Iris pigment epithelial cell (primary cell): Measurements from ENCODE around the gene CBY3.
"Not testable (repeated sequence)": the region's sequence is repeated elsewhere in the genome, so short reads cannot be mapped to it uniquely, and the experiment has no call there.

Experiments
- DNase-seq: peaks from one replicate; pipeline ENCODE4 v3.0.0-alpha.2; 2011; ENCODE audit warnings: low read depth

The CBY3 gene

DNA sequence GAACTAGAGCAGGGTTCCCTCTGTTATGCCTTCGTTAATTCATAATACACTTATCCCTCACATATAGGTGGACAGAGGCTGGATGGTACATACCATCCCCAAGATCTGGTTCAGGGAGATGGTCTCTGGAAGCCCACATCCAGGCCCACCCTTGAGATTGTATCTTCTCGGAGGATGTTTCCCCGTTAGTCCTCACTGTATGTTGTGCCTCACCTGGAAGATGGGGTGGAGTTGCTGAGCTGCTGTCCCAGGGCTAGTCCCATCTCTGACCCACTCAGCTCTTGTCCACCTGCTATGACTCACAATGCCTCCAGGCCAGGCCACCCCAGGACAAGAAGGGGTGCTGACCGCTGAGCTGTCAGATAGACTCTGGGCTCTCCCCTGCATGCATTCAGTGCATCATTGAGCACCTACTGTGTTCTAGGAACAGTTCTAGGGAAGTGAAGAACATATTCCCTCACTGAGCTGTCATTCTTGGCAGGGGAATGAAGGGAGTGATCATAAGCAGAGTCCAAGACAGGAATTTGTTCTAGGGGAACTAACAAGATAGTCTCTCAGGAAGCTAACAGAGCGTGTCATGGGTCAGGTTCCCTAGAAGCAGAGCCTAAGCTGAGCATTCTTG lies at the start of gene CBY3:
Gene CBY3 (minus strand): TSS at position 255 of the 622 bp plus-strand sequence. CDS start 116 bp downstream, at position 139.
- peak; percentile 39 for DNase-seq

DNA sequence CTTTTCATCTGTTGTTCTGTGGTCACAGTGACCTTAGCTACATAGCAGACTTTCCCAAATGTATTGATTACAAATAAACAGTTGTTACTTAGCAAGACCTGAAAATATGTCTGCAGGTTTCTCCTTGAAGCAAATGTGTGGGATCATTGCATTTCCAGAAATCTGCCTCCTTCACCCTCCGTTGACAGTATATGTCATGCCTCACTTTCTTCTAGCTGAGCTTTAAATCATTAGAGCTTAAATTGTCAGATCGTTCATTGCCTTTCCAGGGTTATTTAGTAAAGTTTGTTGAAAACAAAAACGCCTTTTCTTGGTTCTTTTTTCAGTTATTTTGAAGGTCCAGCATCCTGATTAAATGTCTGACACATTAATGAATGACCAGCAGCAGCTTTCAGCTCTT lies 49.5 kb upstream of the CBY3 start:
- DNase-seq, result no peak

DNA sequence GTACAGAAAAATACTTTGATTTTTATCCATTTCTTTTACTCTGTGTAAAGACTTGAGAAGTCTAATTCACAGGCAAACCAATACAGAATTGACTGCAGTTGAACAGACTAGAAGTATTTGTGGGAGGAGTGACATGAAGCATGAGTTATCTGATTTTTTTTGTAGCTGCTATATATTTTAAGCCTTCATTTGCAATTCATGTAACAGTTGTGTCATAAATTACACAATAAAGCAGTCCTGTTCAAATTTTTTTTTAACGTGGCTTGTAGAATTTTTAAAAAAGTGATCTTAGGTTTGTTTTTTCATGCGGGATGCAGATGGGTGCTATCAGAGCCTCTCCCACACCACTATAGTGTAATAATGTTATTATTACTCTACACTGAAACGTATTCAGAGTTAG lies 48.9 kb upstream of the CBY3 start:
- DNase-seq, result no peak

DNA sequence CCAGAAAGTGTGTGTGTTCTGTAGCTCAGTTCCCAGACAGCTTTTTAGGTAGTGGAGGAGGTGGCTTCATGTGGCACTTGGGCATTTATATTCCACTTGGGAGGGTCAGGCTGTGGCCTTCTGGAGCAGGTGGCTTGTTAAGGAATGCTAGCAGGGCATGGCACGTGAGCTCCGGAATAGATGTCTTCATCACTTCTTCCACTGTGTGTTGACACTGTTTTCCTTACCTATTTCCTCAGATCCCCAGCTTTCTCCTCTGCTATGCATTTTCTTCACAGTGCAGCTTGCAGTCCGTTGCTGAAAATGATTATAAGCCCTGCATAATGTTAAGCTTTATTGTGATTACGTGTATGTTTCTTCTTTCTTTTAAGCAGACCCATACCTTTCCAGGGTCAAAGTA lies 48.5 kb upstream of the CBY3 start:
- DNase-seq, result no peak

DNA sequence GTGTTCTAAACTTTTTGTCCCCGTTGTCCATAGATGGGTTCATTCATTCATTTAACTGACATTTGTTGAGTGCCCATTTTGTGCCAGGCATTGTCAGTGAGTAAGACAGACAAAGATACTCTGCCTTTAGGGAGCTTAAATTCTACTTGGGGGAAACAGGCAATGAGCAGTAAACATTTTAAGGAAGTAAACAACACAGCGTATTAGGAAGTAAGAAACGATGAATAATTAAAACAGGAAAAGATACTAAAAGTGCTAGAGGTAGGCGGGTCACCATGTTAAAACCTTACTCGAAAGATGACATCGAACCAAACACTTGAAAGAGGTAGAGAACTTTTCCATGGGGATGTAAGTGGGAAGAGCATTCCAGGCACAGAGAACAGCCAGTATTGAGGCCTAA lies 46.3 kb upstream of the CBY3 start:
- DNase-seq, result no peak

DNA sequence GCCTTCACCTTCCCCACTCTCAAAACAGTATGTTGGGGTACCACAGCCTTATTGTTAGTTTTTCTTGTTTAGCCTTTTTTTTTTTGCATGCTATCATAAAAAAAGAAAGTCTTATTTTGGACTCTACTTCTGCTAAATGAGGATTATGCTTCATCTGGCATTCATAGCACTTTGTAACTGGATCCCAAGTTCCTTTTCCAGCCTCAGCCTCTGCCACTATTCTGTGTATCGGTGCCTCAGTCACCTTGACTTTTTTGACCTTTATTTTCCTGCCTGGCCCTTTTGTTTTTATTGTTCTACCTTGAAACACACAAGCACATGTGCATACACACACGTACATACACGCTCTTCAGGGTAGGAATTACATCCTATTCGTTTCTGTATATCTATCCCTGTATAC lies 43.3 kb upstream of the CBY3 start:
- DNase-seq, result no peak

DNA sequence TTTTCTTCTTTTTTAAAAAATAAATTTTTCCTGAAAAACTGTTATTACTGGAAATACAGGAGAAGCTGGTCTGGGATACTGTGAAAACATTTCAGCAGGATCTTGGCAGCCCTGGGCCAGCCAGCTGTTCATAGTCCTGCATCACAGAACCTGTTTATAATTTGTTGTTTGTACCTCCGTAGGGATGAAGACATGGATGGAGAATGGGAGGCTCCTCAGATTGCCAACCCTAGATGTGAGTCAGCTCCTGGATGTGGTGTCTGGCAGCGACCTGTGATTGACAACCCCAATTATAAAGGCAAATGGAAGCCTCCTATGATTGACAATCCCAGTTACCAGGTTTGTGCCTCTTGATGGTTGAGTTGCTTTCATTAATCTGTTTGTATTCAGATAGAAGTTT lies 39.4 kb upstream of the CBY3 start:
- no peak for DNase-seq

DNA sequence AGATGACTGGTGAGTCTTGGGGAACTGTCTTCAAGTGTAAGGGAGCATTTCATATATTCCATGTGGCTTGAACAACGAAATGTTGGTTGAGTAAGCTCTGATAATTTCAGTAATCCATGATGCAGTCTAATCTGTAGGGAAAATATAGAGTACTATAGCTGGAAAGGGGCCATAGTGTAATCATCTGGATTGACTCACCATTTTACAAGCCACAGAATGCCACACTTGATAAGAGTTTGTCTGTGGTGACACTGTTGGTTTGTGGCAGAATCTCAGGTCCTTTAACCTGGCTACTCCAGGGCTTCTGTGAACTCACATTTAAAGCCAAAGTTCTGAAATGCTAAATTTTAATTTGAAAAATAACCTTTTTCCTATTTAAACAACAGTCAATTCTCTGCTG lies 35.5 kb upstream of the CBY3 start:
- DNase-seq, result no peak

DNA sequence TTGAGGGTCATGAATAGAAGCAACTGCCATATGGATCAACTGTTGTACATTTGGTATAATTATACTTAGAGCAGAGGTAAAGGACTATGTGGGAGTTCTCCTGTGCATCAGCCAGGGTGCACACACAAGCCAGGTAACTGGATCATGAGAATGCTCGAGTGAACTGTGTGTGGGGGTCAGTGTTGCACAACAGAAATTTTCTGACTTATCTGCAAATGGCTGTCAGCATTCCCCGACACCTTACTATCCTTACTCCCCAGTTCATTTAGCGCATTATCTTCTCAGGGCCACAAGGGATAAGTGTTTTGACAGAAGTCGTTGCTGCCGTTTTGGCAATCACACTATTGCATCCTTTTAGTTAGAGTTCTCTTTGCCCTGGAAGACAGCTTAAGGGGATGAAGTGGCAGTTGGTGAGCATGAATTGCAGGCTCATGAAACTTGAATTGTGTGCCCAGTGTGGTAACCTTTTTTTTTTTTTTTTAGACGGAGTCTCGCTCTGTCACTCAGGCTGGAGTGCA lies 19.6 kb upstream of the CBY3 start:
- peak; percentile 43 for DNase-seq

DNA sequence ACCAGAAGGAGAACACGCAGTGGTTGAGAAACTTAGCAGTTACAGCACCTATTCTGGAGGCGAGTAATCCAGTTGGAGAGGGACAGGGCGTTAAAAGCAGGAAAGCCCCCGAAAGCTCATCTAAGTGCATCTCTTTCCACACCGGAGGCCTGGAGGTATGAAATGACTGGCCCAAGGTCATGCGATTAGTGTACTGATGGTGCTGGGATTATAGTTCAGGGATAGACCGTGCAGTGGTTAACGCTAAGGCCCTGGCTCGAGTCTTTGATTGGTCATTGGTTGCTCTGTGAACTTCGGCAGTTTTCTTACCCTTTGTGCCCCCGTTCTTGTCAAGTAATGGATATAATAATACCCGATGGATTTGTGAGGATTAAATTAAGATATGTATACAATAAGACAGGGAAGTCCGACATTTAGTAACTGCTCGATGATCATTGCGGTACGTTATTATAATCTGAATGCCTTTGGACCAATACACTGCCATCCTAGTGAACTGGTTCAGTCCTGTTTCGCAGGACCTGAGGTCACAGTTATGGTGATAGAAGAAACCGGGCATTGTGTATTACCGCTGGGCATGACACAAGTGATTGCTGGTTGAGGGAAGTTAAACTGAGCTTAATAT lies 18.9 kb upstream of the CBY3 start:
- peak; percentile 43 for DNase-seq

DNA sequence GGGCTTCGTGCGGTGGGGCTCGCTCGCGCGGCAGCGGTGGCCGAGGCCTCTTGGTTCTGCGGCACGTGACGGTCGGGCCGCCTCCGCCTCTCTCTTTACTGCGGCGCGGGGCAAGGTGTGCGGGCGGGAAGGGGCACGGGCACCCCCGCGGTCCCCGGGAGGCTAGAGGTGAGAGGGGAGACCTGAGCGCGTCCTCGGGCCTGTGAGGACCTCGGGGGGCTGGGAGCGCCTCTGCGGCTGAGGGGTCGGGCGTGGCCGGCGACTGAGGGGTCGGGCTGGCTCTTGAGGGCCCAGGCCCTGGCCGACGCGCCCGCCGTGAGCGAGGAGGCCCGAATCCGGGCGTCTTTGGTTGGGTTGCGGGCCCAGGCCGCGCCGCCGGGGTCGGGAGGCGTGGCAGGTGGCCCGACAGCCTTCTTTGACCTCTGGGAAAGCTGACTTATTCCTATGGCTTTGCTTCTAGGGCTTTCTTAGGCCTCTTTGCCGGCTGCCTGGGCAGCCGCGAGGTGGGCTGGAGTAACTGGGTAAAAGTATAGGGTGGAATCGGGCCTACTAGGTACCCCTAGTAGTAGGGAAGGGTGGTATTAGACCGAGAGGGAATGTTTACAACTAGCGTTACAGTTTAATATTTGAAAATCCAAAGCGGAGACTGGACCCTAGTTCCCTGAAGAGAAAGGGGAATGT lies 18.2 kb upstream of the CBY3 start, which contains the start of gene CANX:
Gene CANX (plus strand): TSS at position 33 of the 681 bp plus-strand sequence. CDS start 6,715 bp downstream, outside the sequence.
- DNase-seq, result no peak

DNA sequence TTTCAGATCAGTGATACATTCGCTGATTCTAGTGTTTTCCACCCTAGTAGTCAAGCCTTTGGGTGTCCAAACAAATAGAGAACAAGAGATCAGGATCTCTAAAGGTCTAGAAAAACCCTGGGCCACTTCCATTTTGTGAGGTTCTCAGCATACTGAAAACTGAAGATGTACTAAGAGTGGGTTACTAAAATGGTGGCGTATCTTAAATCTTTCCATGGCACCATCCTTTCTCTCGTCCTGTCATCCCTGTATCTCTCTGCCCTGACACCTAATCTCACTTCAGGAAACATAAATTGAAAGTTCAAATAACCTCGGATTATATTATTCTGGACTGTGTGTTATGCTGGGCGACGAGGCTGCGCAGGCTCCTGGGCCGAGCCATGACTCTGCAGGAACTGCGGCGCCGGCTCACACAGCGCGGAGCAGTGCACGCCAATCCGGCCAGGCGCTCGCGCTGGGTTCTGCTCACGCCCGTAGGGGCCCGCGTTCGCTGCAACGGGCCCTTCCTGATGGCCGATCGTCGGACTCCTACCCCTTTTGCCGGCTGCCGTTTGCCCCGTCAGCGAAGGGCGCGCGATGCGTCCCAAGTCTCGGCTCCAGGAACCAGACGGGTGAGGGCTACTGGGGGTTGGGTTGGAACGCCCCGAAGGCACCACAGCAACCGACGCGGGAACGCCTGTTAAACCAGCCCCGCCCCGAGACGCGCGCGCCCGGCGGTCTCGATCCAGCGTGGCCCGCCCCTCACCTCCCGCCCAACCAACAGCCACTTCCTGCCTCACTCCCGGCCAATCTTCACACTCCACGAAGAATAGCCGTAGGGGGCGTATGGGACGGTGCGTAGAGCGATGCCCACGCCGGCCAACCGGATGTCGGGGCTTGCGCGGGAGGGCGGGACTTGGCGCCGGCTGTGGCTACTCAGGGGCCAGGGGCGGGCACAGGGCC lies 17.4 kb upstream of the CBY3 start:
- DNase-seq, result peak; percentile 100

DNA sequence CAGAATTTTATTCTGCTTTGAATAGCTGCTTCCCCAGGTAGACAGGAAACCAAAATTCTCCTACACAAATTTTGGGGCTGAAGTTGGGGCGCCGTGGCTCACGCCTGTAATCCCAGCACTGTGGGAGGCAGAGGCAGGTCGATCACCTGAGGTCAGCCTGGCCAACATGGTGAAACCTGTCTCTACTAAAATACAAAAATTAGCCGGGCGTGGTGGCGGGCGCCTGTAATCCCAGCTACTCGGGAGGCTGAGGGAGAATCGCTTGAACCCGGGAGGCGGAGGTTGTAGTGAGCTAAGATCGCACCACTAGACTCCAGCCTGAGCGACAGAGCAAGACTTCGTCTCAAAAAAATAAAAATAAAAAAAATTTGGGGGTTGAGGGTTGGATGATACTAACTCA lies 16.7 kb upstream of the CBY3 start:
- not testable (repeated sequence) for DNase-seq

DNA sequence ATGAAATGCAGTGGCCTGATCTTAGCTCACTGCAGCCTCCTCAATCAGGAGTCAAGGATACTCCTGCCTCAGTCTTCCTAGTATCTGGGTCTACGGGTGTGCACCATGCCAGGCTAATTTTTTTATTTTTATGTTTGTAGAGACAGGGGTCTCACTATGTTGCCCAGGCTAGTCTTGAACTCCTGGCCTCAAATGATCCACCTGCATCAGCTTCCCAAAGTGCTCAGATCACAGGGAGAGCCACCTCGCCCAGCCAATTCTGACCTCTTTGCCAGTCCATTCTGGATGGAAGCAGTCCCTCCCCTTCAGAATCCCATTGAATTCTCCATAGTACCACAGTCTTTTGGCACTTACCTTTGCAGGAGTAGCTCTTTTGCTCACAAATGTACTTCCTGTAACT lies 16.3 kb upstream of the CBY3 start:
- DNase-seq, result no peak

DNA sequence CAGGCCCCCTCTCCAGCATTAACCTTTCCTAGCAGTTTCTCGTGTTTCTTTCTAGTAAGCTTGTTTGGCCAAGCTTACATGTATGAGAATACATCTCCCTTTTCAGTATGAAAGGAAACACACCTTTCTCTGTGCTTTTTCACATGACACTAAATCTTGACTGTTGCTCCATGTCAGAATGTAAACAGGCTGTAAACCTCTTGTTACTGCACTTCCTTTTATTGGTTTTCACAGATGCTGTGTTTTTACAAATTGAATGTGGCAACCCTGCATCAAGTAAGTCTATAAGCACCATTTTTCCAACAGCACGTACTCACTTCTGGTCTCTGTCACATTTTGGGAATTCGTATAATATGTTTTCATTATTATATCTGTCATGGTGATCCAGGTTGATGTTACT lies 15.8 kb upstream of the CBY3 start:
- no peak for DNase-seq

DNA sequence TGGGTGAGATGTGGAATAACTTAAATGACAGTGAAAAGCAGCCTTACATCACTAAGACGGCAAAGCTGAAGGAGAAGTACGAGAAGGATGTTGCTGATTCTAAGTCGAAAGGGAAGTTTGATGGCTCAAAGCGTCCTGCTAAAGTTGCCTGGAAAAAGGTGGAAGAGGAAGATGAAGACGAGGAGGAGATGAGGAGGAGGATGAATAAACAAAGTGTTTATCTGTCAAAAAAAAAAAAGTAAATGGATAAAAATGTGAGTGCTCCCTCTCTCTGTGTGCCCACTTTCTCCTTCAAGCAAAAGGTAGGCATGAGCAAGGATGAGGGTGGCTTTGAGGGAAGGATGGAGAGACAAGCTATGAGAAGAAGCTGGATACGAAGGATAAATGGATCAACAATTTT lies 13.7 kb upstream of the CBY3 start:
- no peak for DNase-seq

DNA sequence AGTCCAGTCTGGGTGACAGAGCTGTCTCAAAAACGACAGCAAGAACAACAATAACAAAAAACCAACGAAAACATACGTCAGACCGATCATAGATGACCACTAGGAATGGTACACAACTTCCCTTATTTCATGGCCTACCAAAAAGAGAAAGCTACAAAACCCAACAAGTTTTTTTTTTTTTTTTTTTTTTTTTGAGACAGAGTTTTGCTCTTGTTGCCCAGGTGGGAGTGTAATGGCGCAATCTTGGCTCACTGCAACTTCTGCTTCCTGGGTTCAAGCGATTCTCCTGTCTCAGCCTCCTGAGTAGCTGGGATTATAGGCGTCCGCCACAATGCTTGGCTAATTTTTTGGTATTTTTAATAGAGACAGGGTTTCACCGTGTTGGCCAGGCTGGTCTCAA lies 8.4 kb upstream of the CBY3 start:
- DNase-seq, result not testable (repeated sequence)

DNA sequence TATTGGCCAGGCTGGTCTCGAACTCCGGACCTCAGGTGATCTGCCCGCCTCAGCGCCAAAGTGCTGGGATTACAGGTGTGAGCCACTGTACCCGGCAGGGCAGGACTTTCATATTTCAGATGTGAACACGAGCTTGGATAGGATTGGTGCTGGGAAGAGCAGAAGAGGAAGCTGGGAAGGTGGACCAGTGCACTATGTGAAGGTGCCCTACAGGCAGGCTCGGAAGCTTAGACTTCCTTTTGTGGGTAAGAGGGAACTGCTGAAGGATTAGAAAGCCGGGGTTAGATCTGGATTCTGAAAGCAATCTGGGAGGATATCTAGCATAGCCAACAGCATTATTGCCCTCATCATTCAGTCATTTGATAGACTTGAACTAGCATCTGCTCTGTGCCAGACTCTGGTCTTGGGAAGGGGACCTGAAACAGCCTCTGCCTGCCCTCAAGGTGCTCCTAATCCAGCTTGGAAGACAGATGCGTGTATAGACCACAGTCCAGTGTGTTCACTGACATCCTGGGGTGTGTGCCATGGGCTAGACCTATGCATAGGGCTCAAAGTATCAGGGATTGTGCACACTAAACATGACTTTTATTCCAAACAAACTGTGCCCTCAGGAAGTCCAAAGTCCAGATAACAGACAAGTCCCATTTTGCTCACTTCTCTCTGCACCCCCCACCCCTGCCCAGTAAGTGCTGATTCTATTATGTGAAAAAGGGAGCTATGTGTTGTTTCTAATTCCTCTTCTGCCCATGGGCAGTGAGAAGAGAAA lies 637 bp downstream of the CBY3 start:
- no peak for DNase-seq

DNA sequence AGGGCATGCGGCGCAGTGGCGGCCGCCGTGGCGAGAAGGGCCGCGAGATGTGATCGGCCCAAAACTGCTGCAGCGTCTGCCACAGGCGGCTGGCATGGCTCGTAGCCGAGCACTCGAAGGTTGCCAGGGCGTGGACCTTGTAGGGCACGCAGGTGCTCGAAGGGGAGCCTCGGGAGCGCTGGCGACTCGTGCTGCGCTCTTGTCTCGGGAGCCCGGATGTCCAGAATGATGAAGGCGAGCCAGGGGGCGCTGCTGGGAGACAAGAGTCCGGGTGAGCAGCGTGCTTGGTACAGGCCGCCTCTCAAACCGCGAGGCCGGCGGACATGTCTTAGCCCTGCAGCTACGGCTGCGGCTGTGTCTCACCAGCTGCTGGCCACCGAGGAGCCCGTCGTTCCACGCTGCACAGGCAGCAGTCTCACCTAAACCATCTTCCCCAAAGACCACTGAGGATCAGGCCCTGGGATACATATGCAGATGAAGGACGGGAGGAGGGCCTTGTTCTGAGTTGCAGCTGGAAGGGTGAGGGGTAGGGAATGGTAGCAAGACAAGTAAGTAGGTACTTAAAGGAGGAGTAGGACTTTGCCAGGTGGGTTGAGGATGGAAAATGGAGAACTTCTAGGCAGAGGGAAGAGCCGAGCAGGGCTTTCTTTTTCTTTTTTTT lies 1.7 kb downstream of the CBY3 start:
- peak; percentile 73 for DNase-seq

DNA sequence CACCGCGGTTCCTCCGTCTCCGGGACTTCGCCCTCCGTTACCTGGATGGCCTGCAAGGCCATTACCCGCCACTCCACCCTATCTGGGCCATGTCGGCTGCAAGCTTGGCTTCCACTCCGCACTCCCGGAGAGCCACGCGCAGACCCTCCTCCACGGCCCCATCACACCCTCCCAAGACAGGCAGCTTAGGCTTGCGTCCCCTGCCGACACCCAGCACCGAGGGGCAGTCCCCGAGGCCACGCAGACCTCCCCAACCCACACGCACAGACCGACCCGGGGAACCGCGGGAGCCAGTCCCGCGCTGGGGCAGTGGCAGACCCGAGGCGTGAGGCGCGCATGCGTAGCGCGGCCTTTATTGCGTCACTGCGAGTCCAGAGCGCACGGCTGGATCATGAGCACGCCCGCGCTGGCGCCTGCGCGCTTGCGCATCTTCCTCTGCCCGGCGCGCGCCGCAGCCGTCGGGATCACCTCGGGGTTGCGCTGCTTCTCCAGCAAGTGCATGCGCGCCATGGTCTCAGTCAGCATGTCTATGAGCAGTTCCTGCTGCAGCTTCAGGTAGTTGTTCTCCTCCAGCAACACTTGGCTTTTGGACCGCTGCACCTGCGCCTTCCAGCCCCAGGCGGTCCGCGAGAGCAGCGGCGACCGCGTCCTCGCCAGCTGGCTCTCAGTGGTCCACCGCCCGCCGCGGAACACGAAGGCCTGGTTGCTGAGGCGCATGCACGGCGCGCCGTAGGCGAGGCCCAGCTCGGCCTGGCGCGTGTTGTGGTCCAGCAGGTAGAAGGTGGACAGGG lies 2.4 kb downstream of the CBY3 start:
- DNase-seq, result peak; percentile 94
